IMR-90 (cell line): Measurements from ENCODE around the gene STARD8. TPM values are rescaled to one million over a fixed set of nuclear protein-coding genes. Genes with fewer than 3 reads are reported as not detected.

Experiments
- ATAC-seq: fragments of 200-7000 bp; cut with Tn5 transposase; 2 replicates; pipeline ENCODE4 v1.9.1; 2020; ENCODE audit warnings: low read depth, mild to moderate bottlenecking, moderate library complexity
- BruUV-seq: library from RNA; stranded (reverse); fragments of 400-500 nt; replicated peaks from 2 replicates; lab custom pipeline; 2021; lab: Mats Ljungman, UMichigan
- CTCF ChIA-PET: fragments of 300-600 bp; formaldehyde crosslinking; extraction: SDS; loops from one replicate; lab custom pipeline; 2021; ENCODE audit warnings: antibody characterized with exemption; lab: Yijun Ruan, JAX
- POLR2A ChIA-PET: fragments of 300-600 bp; sonication (Branson Sonifier 250); formaldehyde crosslinking; loops from one replicate; lab custom pipeline; 2022; ENCODE audit warnings: antibody characterized with exemption; ENCODE audit not compliant: unreplicated experiment; lab: Charles Lee
- DNase-seq: peaks from one replicate; pipeline ENCODE4 v3.0.0; 2013
- H2AFZ ChIP-seq: replicated peaks from 2 replicates; pipeline ENCODE3; 2013; ENCODE audit warnings: low read length, mild to moderate bottlenecking; ENCODE audit not compliant: poor library complexity
- H2AK5ac ChIP-seq: 2 replicates; pipeline ENCODE4 v1.6.1; 2013; ENCODE audit warnings: low read depth, low read length, inconsistent platforms
- H2AK9ac ChIP-seq: replicated peaks from 2 replicates; pipeline ENCODE3; 2013; ENCODE audit warnings: mild to moderate bottlenecking, low read depth, low read length, moderate library complexity; ENCODE audit not compliant: poor library complexity
- H2BK120ac ChIP-seq: 2 replicates; pipeline ENCODE4 v1.6.1; 2013; ENCODE audit warnings: low read depth, low read length, inconsistent platforms
- H2BK15ac ChIP-seq: 3 replicates; pipeline ENCODE4 v1.6.1; 2013; ENCODE audit warnings: low read depth, low read length, inconsistent platforms
- H2BK20ac ChIP-seq: 2 replicates; pipeline ENCODE4 v1.6.1; 2013; ENCODE audit warnings: low read depth, mild to moderate bottlenecking, inconsistent platforms, low read length, moderate library complexity
- H2BK5ac ChIP-seq: 2 replicates; pipeline ENCODE4 v1.6.1; 2013; ENCODE audit warnings: mild to moderate bottlenecking, low read depth, low read length, inconsistent platforms; ENCODE audit not compliant: poor library complexity, severe bottlenecking
- H3K14ac ChIP-seq: replicated peaks from 2 replicates; pipeline ENCODE4 v1.6.1; 2013; ENCODE audit warnings: low read depth, low read length, inconsistent platforms
- H3K18ac ChIP-seq: 2 replicates; pipeline ENCODE4 v1.6.1; 2013; ENCODE audit warnings: low read depth, low read length, control low read depth
- H3K23ac ChIP-seq: 2 replicates; pipeline ENCODE4 v1.6.1; 2013; ENCODE audit warnings: low read depth, low read length, inconsistent platforms
- H3K27ac ChIP-seq: 2 replicates; pipeline ENCODE4 v1.5.1; 2013; ENCODE audit warnings: mild to moderate bottlenecking, control low read depth, low read length; ENCODE audit not compliant: insufficient read depth
- H3K27me3 ChIP-seq: 2 replicates; pipeline ENCODE4 v1.6.1; 2013; ENCODE audit warnings: low read length; ENCODE audit not compliant: control insufficient read depth, insufficient read depth
- H3K36me3 ChIP-seq: 2 replicates; pipeline ENCODE4 v1.6.1; 2013; ENCODE audit warnings: low read length, mixed read lengths; ENCODE audit not compliant: control insufficient read depth, insufficient read depth
- H3K4ac ChIP-seq: 2 replicates; pipeline ENCODE4 v1.6.1; 2013; ENCODE audit warnings: low read depth, low read length, inconsistent platforms
- H3K4me1 ChIP-seq: 2 replicates; pipeline ENCODE4 v1.6.1; 2013; ENCODE audit warnings: low read length, mixed read lengths; ENCODE audit not compliant: control insufficient read depth, insufficient read depth
- H3K4me2 ChIP-seq: 2 replicates; pipeline ENCODE4 v1.6.1; 2013; ENCODE audit warnings: low read depth, mild to moderate bottlenecking, control low read depth, low read length, moderate library complexity
- H3K4me3 ChIP-seq: 2 replicates; pipeline ENCODE4 v1.5.1; 2013; ENCODE audit warnings: low read depth, mild to moderate bottlenecking, control low read depth, low read length, moderate library complexity; ENCODE audit not compliant: insufficient read depth
- H3K56ac ChIP-seq: 2 replicates; pipeline ENCODE4 v1.6.1; 2013; ENCODE audit warnings: low read length, inconsistent platforms; ENCODE audit not compliant: insufficient read depth; ENCODE audit errors: extremely low read depth
- H3K79me1 ChIP-seq, 2 experiments: 2 replicates each; pipeline ENCODE4 v1.6.1; 2013; ENCODE audit warnings: low read length in 2 of 2, inconsistent platforms in 1 of 2, low read depth in 1 of 2
- H3K9ac ChIP-seq: 2 replicates; pipeline ENCODE4 v1.6.1; 2013; ENCODE audit warnings: low read depth, low read length, control low read depth
- H3K9me1 ChIP-seq: 2 replicates; pipeline ENCODE4 v1.6.1; 2013; ENCODE audit warnings: low read length, inconsistent platforms; ENCODE audit not compliant: insufficient read depth
- H3K9me3 ChIP-seq: 2 replicates; pipeline ENCODE4 v1.6.1; 2013; ENCODE audit warnings: low read length; ENCODE audit not compliant: control insufficient read depth, insufficient read depth
- H4K20me1 ChIP-seq: 2 replicates; pipeline ENCODE4 v1.6.1; 2013; ENCODE audit warnings: low read length, inconsistent platforms; ENCODE audit not compliant: insufficient read depth
- H4K5ac ChIP-seq: 2 replicates; pipeline ENCODE4 v1.6.1; 2013; ENCODE audit warnings: mild to moderate bottlenecking, low read depth, low read length, control low read depth
- H4K8ac ChIP-seq, 2 experiments: 2 replicates each; pipeline ENCODE4 v1.6.1; 2013; ENCODE audit warnings: low read depth in 2 of 2, low read length in 2 of 2, control low read depth in 1 of 2, inconsistent platforms in 1 of 2
- H4K91ac ChIP-seq: 2 replicates; pipeline ENCODE4 v1.6.1; 2013; ENCODE audit warnings: low read depth, low read length, inconsistent platforms; ENCODE audit not compliant: insufficient read depth
- CEBPB ChIP-seq: IDR thresholded peaks from 2 replicates; pipeline ENCODE4 v1.6.1; 2012; ENCODE audit warnings: low read depth, low read length, improper control_type of control experiment
- MXI1 ChIP-seq: IDR thresholded peaks from 2 replicates; pipeline ENCODE4 v1.6.1; 2012; ENCODE audit warnings: low read depth, mild to moderate bottlenecking, low read length, moderate library complexity, borderline replicate concordance
- RAD21 ChIP-seq: IDR thresholded peaks from 2 replicates; pipeline ENCODE4 v1.6.1; 2012; ENCODE audit warnings: low read length, improper control_type of control experiment
- RCOR1 ChIP-seq: IDR thresholded peaks from 2 replicates; pipeline ENCODE4 v1.6.1; 2012; ENCODE audit warnings: mild to moderate bottlenecking, low read length, improper control_type of control experiment; ENCODE audit not compliant: insufficient replicate concordance
- SMC3 ChIP-seq: fragments of 150-350 bp; IDR thresholded peaks from 2 replicates; pipeline ENCODE4 v1.6.1; 2016; ENCODE audit warnings: low read depth, mild to moderate bottlenecking, antibody characterized with exemption, low read length, moderate library complexity
- dilution Hi-C: fragments of 300-500 bp; cut with HindIII; formaldehyde crosslinking; loops from one replicate; pipeline ENCODE4 v1.14.3; 2018; ENCODE audit warnings: low sequenced_read_pairs; ENCODE audit not compliant: unreplicated experiment
- in situ Hi-C: fragments of 300-500 bp; cut with MboI; formaldehyde crosslinking; loops from 3 replicates; pipeline ENCODE4 v1.14.3; 2019; ENCODE audit warnings: low sequenced_read_pairs, inconsistent platforms, mixed read lengths
- intact Hi-C: fragments of 100-400 bp; cut with micrococcal nuclease; formaldehyde crosslinking; loops from 2 replicates; pipeline ENCODE4 v1.10.0; 2022
- polyA plus RNA-seq, 3 experiments: library from polyadenylated mRNA; depleted of rRNA; stranded (reverse); fragments of >200 nt; gene quantifications; 2 replicates each; pipeline ENCODE4 v1.2.3, GENCODE V29; 2012; ENCODE audit warnings: low replicate concordance in 1 of 3
- total RNA-seq: library from RNA; depleted of rRNA; stranded (reverse); fragments of >200 nt; gene quantifications from 2 replicates; pipeline ENCODE4 v1.2.3, GENCODE V29; 2012
- TF ChIP-seq, protein P1 (sequence below): fragments of 150-350 bp; IDR thresholded peaks from 2 replicates; pipeline ENCODE4 v1.6.1; 2017; ENCODE audit warnings: mild to moderate bottlenecking, antibody characterized with exemption, low read length, low read depth

The STARD8 gene
- total and polyA plus RNA-seq, 2 of the 4 experiments (the other 2 are of a cell fraction) = 1.6 to 2.3 TPM

DNA sequence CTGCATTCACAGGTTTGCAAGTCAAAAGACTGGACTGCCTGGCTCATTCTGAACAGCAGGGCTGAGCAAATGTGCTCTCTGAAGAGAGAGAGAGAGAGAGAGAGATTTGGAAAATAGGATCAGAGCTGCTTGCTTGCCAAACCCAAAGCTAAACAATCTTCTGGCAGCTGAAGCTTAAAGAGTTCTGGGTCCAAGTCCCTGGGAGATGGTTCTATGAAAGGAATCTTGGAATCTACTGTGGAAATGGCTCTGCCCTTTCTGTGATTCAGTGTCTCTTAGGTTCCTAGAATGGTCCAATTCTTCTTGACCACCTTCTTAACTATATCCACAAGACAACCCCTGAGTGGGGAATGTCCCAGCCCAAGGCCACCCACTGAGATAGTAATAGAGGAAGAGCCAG, 115.3 kb downstream of the STARD8 start:
- H3K4ac ChIP-seq = no peak overlapping the region
- DNase-seq = no peak
- dilution Hi-C loops = no loop called here

More for the DNA sequence above, 115.3 kb downstream of the STARD8 start:
- in situ Hi-C loops = no loop called here
- H3K27ac ChIP-seq = no peak overlapping the region
- H2BK20ac ChIP-seq = no peak overlapping the region
- no peaks in the 10 kb centered on the region for H3K4me1 ChIP-seq
- no peak overlapping the region for H2AK5ac ChIP-seq
- no peak overlapping the region for H2BK5ac ChIP-seq
- no peak overlapping the region for H3K4me2 ChIP-seq
- H2AFZ ChIP-seq = no peak overlapping the region
- intact Hi-C loops = no loop called here
- no peak overlapping the region for H3K23ac ChIP-seq
- no peak overlapping the region for H4K5ac ChIP-seq
- H3K36me3 ChIP-seq = no peaks in the 10 kb centered on the region
- no peak overlapping the region for H2AK9ac ChIP-seq
- BruUV-seq = no TSS peak
- no peaks in the 10 kb centered on the region for H3K9me3 ChIP-seq
- H3K4me3 ChIP-seq = no peak overlapping the region
- peaks cover 36% of the 10 kb centered on the region for H3K27me3 ChIP-seq
- H3K14ac ChIP-seq = no peak overlapping the region
- H4K20me1 ChIP-seq = no peaks in the 10 kb centered on the region
- no peak overlapping the region for H4K8ac ChIP-seq
- no peaks in the 10 kb centered on the region for H3K9me1 ChIP-seq
- POLR2A ChIA-PET = no interaction called here
- CTCF ChIA-PET = no interaction called here
- H3K79me1 ChIP-seq = no peaks in the 10 kb centered on the region
- no peak overlapping the region for H3K9ac ChIP-seq
- H4K91ac ChIP-seq = no peak overlapping the region
- no peak for ATAC-seq
- no peak overlapping the region for H3K56ac ChIP-seq
- no peak for TF ChIP-seq SMC3
- no peak for TF ChIP-seq CEBPB
- no peak for TF ChIP-seq MXI1
- TF ChIP-seq RCOR1 = no peak
- no peak for TF ChIP-seq RAD21
- TF ChIP-seq, protein P1, sequence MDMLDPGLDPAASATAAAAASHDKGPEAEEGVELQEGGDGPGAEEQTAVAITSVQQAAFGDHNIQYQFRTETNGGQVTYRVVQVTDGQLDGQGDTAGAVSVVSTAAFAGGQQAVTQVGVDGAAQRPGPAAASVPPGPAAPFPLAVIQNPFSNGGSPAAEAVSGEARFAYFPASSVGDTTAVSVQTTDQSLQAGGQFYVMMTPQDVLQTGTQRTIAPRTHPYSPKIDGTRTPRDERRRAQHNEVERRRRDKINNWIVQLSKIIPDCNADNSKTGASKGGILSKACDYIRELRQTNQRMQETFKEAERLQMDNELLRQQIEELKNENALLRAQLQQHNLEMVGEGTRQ = no peak
- no peak overlapping the region for H2BK15ac ChIP-seq
- no peak overlapping the region for H2BK120ac ChIP-seq
- no peak overlapping the region for H3K18ac ChIP-seq
